Thyroid gland (tissue), 4 donors: ENCODE results near the gene ALPK1.

Source experiments
- CTCF ChIP-seq, 6 experiments: fragments of 200-600 bp in 3 of 6; fragments of 450-650 bp in 3 of 6; sonication (generic) in 3 of 6; IDR thresholded peaks; one replicate each; pipeline ENCODE4 v1.5.1; 2016 to 2019; ENCODE audit warnings: antibody characterized with exemption in 6 of 6, mild to moderate bottlenecking in 2 of 6, inconsistent platforms in 1 of 6, moderate library complexity in 1 of 6
- POLR2A ChIP-seq, 2 donors: fragments of 450-650 bp; IDR thresholded peaks; one replicate each; pipeline ENCODE4 v1.6.1; 2017; ENCODE audit warnings: antibody characterized with exemption in 2 of 2, mild to moderate bottlenecking in 2 of 2, moderate library complexity in 1 of 2

GRCh38 chr4:112266823-112267222 is 30.3 kb upstream of the ALPK1 start:
- TF ChIP-seq CTCF (IDR thresholded peaks at IDR 0.05) (peak in 4 of 6 experiments; percentile 26 to 49 (median 44)), POLR2A (IDR thresholded peaks at IDR 0.05) (no peak)
